Measurements from ENCODE around the gene HMGN4. TPM values are rescaled to one million over a fixed set of nuclear protein-coding genes. Genes with fewer than 3 reads are reported as not detected.

The HMGN4 gene
- total RNA-seq, 1 donor from 2014 or later = 42.9 TPM

GRCh38 chr6:26575494-26575939 lies 37.4 kb downstream of the HMGN4 start:
- H3K9me3 ChIP-seq = peaks cover 4% of the 10 kb centered on the region
- H3K27ac ChIP-seq = no peak overlapping the region
- no peak for ATAC-seq
- H3K36me3 ChIP-seq = no peaks in the 10 kb centered on the region
- TF ChIP-seq, protein P1, sequence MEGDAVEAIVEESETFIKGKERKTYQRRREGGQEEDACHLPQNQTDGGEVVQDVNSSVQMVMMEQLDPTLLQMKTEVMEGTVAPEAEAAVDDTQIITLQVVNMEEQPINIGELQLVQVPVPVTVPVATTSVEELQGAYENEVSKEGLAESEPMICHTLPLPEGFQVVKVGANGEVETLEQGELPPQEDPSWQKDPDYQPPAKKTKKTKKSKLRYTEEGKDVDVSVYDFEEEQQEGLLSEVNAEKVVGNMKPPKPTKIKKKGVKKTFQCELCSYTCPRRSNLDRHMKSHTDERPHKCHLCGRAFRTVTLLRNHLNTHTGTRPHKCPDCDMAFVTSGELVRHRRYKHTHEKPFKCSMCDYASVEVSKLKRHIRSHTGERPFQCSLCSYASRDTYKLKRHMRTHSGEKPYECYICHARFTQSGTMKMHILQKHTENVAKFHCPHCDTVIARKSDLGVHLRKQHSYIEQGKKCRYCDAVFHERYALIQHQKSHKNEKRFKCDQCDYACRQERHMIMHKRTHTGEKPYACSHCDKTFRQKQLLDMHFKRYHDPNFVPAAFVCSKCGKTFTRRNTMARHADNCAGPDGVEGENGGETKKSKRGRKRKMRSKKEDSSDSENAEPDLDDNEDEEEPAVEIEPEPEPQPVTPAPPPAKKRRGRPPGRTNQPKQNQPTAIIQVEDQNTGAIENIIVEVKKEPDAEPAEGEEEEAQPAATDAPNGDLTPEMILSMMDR (IDR thresholded peaks at IDR 0.05) = no peak
- no peak overlapping the region for H3K4me3 ChIP-seq
- intact Hi-C loops (cut with DNase I) = loop anchor here (10.0 kb wide), 1 partner anchor 261 kb away; no protein-coding TSS in a partner anchor
- no peak for DNase-seq
- peaks cover 7% of the 10 kb centered on the region for H3K27me3 ChIP-seq (ENCODE audit: low read depth)
- peaks cover 8% of the 10 kb centered on the region for H3K4me1 ChIP-seq

DNA sequence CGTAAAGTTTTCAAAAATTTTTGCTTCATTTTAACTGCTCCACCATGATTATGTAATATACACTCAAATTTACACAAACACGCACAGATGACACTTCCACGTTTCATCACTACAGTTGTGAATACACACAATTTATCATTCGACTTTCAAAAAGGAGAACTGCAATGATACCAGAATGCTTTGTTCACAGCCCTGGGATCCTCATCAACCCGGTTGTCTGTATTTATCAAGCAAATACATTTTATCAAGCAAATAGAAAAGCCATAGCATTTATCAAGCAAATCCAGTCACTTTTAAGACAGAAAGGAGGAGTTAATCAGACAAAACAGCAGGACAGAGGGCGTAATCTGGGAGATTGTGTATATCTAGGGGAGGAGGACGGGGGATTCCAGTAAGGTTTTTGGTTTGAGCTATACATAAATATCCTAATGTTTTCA lies 38.3 kb downstream of the HMGN4 start:
- intact Hi-C loops (cut with DNase I) = loop anchor here (10.0 kb wide), 1 partner anchor 262 kb away; no protein-coding TSS in a partner anchor
- TF ChIP-seq, protein P1 (IDR thresholded peaks at IDR 0.05) = no peak
- ATAC-seq = no peak

DNA sequence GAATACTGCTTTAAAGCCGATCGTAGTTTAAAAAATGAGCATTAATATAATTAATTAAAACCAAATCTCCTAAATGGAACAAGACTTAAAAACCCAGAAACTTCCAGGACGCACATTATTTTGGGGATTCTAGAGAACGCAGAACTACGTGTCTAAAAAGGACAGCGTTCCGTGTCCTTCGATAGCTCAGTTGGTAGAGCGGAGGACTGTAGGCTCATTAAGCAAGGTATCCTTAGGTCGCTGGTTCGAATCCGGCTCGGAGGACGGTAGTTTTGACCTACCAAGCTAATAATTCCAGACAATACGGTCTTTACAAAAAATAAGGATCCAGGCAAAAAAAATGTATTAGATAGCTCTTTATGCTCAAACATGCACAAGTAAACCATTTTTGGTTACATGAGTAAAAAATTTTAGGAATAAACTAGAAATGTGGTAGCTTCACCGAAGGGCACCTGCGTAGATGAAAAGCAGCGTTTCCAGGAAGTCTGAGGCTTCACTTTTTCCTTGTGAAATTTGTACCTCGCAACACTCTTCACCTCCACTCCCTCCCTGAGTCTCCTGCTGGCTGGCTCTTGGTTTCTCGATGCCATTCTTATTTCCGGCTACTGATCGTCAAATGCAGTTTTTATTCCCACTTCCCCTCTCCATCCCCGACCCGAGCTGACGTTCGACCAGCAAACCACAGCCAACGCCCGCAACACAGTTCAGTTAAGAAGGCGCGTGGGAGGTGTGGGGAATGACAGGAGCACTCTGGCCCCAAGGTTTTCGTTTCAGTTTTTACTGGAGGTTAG lies 39.0 kb downstream of the HMGN4 start:
- Histone ChIP-seq H3K4me3 (peak overlapping the region; percentile 32), H3K4me1 (peaks cover 1% of the 10 kb centered on the region), H3K9me3 (peaks cover 4% of the 10 kb centered on the region), H3K27me3 (ENCODE audit: low read depth) (peaks cover 13% of the 10 kb centered on the region), H3K27ac (no peak overlapping the region), H3K36me3 (no peaks in the 10 kb centered on the region)
- DNase-seq (peak; percentile 65), ATAC-seq (peak; percentile 52 to 71)
- intact Hi-C loops (cut with DNase I) = loop anchor here (10.0 kb wide), 1 partner anchor 262 kb away; no protein-coding TSS in a partner anchor
- TF ChIP-seq, protein P1 (IDR thresholded peaks at IDR 0.05) = no peak

More for the DNA sequence above, 38.3 kb downstream of the HMGN4 start:
- no peak for DNase-seq
- peaks cover 13% of the 10 kb centered on the region for H3K27me3 ChIP-seq (ENCODE audit: low read depth)
- H3K36me3 ChIP-seq = no peaks in the 10 kb centered on the region
- H3K4me1 ChIP-seq = peaks cover 8% of the 10 kb centered on the region
- peaks cover 4% of the 10 kb centered on the region for H3K9me3 ChIP-seq
- H3K4me3 ChIP-seq = peak overlapping the region; percentile 32
- no peak overlapping the region for H3K27ac ChIP-seq

DNA sequence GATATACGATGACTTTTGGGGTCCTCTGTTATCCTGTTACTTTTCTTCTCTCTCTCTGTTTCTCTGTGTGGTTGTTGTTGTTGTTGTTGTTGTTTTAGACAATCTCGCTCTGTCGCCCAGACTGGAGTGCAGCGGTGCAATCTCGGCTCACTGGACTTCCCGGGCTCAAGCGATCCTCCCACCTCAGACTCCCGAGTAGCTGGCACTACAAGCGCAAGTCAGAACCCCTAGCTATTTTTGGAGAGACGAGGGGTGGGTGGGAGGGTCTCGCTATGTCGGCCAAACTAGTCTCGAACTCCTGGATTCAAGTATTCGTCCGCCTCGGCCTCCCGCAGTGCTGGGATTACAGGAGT lies 39.5 kb downstream of the HMGN4 start:
- H3K4me1 ChIP-seq = no peaks in the 10 kb centered on the region
- H3K27me3 ChIP-seq (ENCODE audit: low read depth) = peaks cover 13% of the 10 kb centered on the region
- peak overlapping the region; percentile 32 for H3K4me3 ChIP-seq
- DNase-seq (no peak), ATAC-seq (no peak)
- no peaks in the 10 kb centered on the region for H3K36me3 ChIP-seq
- intact Hi-C loops (cut with DNase I) = loop anchor here (10.0 kb wide), 1 partner anchor 263 kb away; no protein-coding TSS in a partner anchor
- peaks cover 4% of the 10 kb centered on the region for H3K9me3 ChIP-seq
- TF ChIP-seq, protein P1 (IDR thresholded peaks at IDR 0.05) = no peak
- no peak overlapping the region for H3K27ac ChIP-seq

DNA sequence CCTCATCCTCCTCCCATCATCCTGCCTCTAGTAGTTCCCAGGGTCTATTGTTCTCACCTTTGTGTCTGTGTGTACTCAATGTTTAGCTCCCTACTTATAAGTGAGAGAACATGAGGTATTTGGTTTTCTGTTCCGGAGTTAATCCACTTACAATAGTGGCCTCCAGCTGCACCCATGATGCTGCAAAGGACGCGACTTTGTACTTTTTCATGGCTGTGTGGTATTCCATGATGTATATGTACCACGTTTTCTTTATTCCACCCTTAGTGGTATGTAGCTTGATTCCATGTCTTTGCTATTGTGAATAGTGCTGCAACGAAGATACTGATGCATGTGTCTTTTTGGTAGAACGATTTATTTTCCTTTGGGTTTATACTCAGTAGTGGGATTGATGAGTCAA lies 40.1 kb downstream of the HMGN4 start:
- DNase-seq (no peak), ATAC-seq (no peak)
- no peaks in the 10 kb centered on the region for H3K4me1 ChIP-seq
- peaks cover 4% of the 10 kb centered on the region for H3K9me3 ChIP-seq
- H3K27me3 ChIP-seq (ENCODE audit: low read depth) = peaks cover 19% of the 10 kb centered on the region
- H3K27ac ChIP-seq = no peak overlapping the region
- TF ChIP-seq, protein P1 (IDR thresholded peaks at IDR 0.05) = no peak
- H3K4me3 ChIP-seq = no peak overlapping the region
- no peaks in the 10 kb centered on the region for H3K36me3 ChIP-seq
- intact Hi-C loops (cut with DNase I) = loop anchor here (10.0 kb wide), 1 partner anchor 263 kb away; no protein-coding TSS in a partner anchor

All from lower lobe of right lung (tissue), 2 donors.